Caco-2 (cell line): ENCODE data around the gene ERC1. TPM values are rescaled to one million over a fixed set of nuclear protein-coding genes. Genes with fewer than 3 reads are reported as not detected.

Experiments
- BruUV-seq: library from RNA; stranded (reverse); fragments of 400-500 nt; replicated peaks from 2 replicates; lab custom pipeline; 2021; lab: Mats Ljungman, UMichigan
- CTCF ChIA-PET: fragments of 300-600 bp; sonication (Branson Sonifier 250); formaldehyde crosslinking; loops from one replicate; lab custom pipeline; 2022; ENCODE audit warnings: antibody characterized with exemption; lab: Charles Lee
- POLR2A ChIA-PET: fragments of 300-600 bp; sonication (Branson Sonifier 250); formaldehyde crosslinking; loops from one replicate; lab custom pipeline; 2022; ENCODE audit warnings: antibody characterized with exemption; lab: Charles Lee
- DNase-seq, 2 experiments: peaks; one replicate each; pipeline versions ENCODE4 v3.0.0 to v3.0.0-alpha.2; 2020 to 2022
- H3K27me3 ChIP-seq: replicated peaks from 2 replicates; pipeline ENCODE4 v1.6.0; 2011; ENCODE audit warnings: low read length; ENCODE audit not compliant: control insufficient read depth, insufficient read depth
- H3K36me3 ChIP-seq: 2 replicates; pipeline ENCODE4 v1.5.1; 2011; ENCODE audit warnings: low read length; ENCODE audit not compliant: control insufficient read depth, insufficient read depth
- H3K4me1 ChIP-seq: fragments of 250-450 bp; sonication (Bioruptor Pico); 2 replicates; pipeline ENCODE4 v1.5.1; 2020; ENCODE audit warnings: mild to moderate bottlenecking
- H3K4me3 ChIP-seq: 2 replicates; pipeline ENCODE4 v1.5.1; 2011; ENCODE audit warnings: low read depth, mild to moderate bottlenecking, control low read depth, low read length
- H3K9me3 ChIP-seq: fragments of 250-450 bp; sonication (Bioruptor Pico); 2 replicates; pipeline ENCODE4 v1.5.1; 2020; ENCODE audit warnings: mild to moderate bottlenecking, moderate library complexity
- H3K27ac Mint-ChIP-seq: one replicate; pipeline ENCODE4 v1.8.0; 2022; ENCODE audit warnings: mixed read lengths; ENCODE audit not compliant: unreplicated experiment
- H3K27me3 Mint-ChIP-seq: one replicate; pipeline ENCODE4 v1.8.0; 2022; ENCODE audit warnings: mixed read lengths; ENCODE audit not compliant: insufficient read depth, unreplicated experiment
- H3K36me3 Mint-ChIP-seq: one replicate; pipeline ENCODE4 v1.8.0; 2022; ENCODE audit warnings: mild to moderate bottlenecking, mixed read lengths; ENCODE audit not compliant: insufficient read depth, unreplicated experiment
- H3K4me1 Mint-ChIP-seq: one replicate; pipeline ENCODE4 v1.8.0; 2022; ENCODE audit warnings: low read depth, mixed read lengths; ENCODE audit not compliant: unreplicated experiment
- H3K4me3 Mint-ChIP-seq: one replicate; pipeline ENCODE4 v1.8.0; 2022; ENCODE audit warnings: mild to moderate bottlenecking, moderate library complexity, mixed read lengths; ENCODE audit not compliant: unreplicated experiment
- H3K9me3 Mint-ChIP-seq: one replicate; pipeline ENCODE4 v1.8.0; 2022; ENCODE audit warnings: mixed read lengths; ENCODE audit not compliant: unreplicated experiment
- intact Hi-C: fragments of 100-400 bp; cut with micrococcal nuclease; formaldehyde crosslinking; loops from one replicate; pipeline ENCODE4 v1.10.0; 2022; ENCODE audit not compliant: unreplicated experiment
- total RNA-seq: library from RNA; stranded (reverse); gene quantifications from 2 replicates; pipeline ENCODE4 v1.2.3, GENCODE V29; 2022
- TF ChIP-seq, protein P1 (sequence below), 2 experiments: fragments of 200-600 bp in 1 of 2; IDR thresholded peaks; 1 replicate in 1 of 2; 2 replicates in 1 of 2; pipeline versions ENCODE4 v1.5.1 to v1.8.0; 2011 to 2022; ENCODE audit warnings: antibody characterized with exemption in 1 of 2, control low read depth in 1 of 2, inconsistent platforms in 1 of 2, low read depth in 1 of 2, low read length in 1 of 2, mild to moderate bottlenecking in 1 of 2, moderate library complexity in 1 of 2; ENCODE audit not compliant: insufficient read depth in 1 of 2, severe bottlenecking in 1 of 2, unreplicated experiment in 1 of 2

Gene ERC1
- total RNA-seq, 1 experiment from 2014 or later = 88.4 TPM

DNA sequence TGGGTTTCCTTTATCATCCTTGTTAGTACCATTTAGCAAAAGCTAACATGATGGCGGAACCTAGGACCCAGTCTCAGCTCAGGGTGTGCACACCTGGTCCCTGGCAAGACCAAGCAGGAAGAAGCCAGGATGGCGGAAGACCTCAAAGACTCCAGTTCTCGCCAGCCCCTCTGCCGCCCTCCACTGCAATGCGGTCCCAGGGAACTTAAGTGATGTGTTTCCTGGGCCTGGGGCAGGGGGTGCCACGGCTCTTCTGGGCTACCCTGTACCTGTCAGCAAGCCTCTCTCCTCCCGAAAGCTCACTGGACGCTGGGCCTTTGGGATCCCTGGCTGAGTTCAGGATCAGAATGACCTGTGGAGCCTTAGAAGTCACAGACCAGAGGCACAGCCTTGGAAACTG is 532.0 kb downstream of the ERC1 start:
- Mint-ChIP-seq H3K27me3 (peaks cover 3% of the 10 kb centered on the region), H3K27ac (no peak overlapping the region), H3K4me3 (no peak overlapping the region), H3K9me3 (no peaks in the 10 kb centered on the region), H3K4me1 (peaks cover 18% of the 10 kb centered on the region), H3K36me3 (peaks cover 6% of the 10 kb centered on the region)
- POLR2A ChIA-PET = no interaction called here
- TF ChIP-seq, protein P1, sequence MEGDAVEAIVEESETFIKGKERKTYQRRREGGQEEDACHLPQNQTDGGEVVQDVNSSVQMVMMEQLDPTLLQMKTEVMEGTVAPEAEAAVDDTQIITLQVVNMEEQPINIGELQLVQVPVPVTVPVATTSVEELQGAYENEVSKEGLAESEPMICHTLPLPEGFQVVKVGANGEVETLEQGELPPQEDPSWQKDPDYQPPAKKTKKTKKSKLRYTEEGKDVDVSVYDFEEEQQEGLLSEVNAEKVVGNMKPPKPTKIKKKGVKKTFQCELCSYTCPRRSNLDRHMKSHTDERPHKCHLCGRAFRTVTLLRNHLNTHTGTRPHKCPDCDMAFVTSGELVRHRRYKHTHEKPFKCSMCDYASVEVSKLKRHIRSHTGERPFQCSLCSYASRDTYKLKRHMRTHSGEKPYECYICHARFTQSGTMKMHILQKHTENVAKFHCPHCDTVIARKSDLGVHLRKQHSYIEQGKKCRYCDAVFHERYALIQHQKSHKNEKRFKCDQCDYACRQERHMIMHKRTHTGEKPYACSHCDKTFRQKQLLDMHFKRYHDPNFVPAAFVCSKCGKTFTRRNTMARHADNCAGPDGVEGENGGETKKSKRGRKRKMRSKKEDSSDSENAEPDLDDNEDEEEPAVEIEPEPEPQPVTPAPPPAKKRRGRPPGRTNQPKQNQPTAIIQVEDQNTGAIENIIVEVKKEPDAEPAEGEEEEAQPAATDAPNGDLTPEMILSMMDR (IDR thresholded peaks at IDR 0.05; ENCODE audit: insufficient read depth in 1 of 2, low read depth in 1 of 2, low read length in 1 of 2, severe bottlenecking in 1 of 2, unreplicated experiment in 1 of 2) = no peak
- no TSS peak for BruUV-seq
- CTCF ChIA-PET = no interaction called here
- H3K4me1 ChIP-seq = peaks cover 15% of the 10 kb centered on the region
- no peak overlapping the region for H3K4me3 ChIP-seq
- H3K9me3 ChIP-seq = no peaks in the 10 kb centered on the region
- no peak for DNase-seq
- no peaks in the 10 kb centered on the region for H3K27me3 ChIP-seq
- no peaks in the 10 kb centered on the region for H3K36me3 ChIP-seq
- intact Hi-C loops = no loop called here

DNA sequence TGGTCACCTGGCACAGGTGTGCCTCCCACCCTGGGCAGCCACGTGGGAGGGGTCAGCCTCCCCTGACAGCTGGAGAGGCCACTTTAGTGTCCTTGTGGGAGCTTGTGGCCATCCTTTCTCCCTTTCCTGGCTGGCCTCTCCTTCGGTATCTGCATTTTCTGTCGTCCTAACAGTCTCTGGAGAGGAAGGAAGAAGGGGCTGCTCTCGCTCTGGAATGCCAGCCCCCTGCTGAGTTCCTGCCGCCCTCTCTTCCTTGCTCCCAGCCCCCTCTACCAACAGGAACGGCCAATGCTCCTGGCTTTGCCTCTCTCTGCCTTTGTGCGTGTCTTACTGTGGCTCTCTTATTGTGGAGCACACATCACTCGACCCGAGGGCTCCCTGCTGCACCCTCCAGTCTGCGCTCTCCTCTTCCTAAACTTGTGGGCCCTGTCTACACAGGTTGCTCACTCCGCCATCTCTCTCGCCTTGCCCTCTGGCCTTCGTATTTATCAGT is 532.6 kb downstream of the ERC1 start:
- no peak overlapping the region for H3K4me3 ChIP-seq
- Mint-ChIP-seq H3K4me1 (peaks cover 16% of the 10 kb centered on the region), H3K36me3 (peaks cover 6% of the 10 kb centered on the region), H3K4me3 (no peak overlapping the region), H3K9me3 (no peaks in the 10 kb centered on the region), H3K27ac (no peak overlapping the region), H3K27me3 (peaks cover 3% of the 10 kb centered on the region)
- BruUV-seq = no TSS peak
- ChIA-PET CTCF (no interaction called here), POLR2A (no interaction called here)
- no peak for DNase-seq
- H3K36me3 ChIP-seq = no peaks in the 10 kb centered on the region
- TF ChIP-seq, protein P1 (IDR thresholded peaks at IDR 0.05; ENCODE audit: insufficient read depth in 1 of 2, low read depth in 1 of 2, low read length in 1 of 2, severe bottlenecking in 1 of 2, unreplicated experiment in 1 of 2) = no peak
- intact Hi-C loops = no loop called here
- H3K9me3 ChIP-seq = no peaks in the 10 kb centered on the region
- H3K27me3 ChIP-seq = no peaks in the 10 kb centered on the region
- peaks cover 11% of the 10 kb centered on the region for H3K4me1 ChIP-seq

DNA sequence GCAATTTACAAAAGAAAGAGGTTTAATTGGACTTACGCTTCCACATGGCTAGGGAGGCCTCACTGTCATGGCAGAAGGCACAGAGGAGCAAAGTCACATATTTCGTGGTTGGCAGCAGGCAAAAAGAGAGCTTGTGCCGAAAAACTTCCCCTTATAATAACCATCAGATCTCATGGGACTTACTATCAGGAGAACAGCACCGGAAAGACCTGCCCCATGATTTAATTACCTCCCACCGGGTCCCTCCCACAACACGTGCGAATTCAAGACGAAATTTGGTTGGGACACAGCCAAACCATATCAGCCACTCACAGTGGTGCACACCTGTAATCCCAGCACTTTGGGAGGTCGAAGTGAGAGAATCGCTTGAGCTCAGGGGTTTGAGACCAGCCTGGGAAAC is 534.8 kb downstream of the ERC1 start:
- H3K4me3 Mint-ChIP-seq = no peak overlapping the region
- CTCF ChIA-PET = no interaction called here
- H3K27ac Mint-ChIP-seq = no peak overlapping the region
- Histone ChIP-seq H3K27me3 (no peaks in the 10 kb centered on the region), H3K4me3 (no peak overlapping the region), H3K9me3 (no peaks in the 10 kb centered on the region), H3K4me1 (peaks cover 4% of the 10 kb centered on the region; the same call in 1 of the 2 replicates), H3K36me3 (no peaks in the 10 kb centered on the region)
- TF ChIP-seq, protein P1 (IDR thresholded peaks at IDR 0.05; ENCODE audit: insufficient read depth in 1 of 2, low read depth in 1 of 2, low read length in 1 of 2, severe bottlenecking in 1 of 2, unreplicated experiment in 1 of 2) = no peak
- peaks cover 7% of the 10 kb centered on the region for H3K27me3 Mint-ChIP-seq
- H3K36me3 Mint-ChIP-seq = no peaks in the 10 kb centered on the region
- no peaks in the 10 kb centered on the region for H3K9me3 Mint-ChIP-seq
- POLR2A ChIA-PET = no interaction called here
- H3K4me1 Mint-ChIP-seq = peaks cover 6% of the 10 kb centered on the region
- DNase-seq = no peak
- BruUV-seq = no TSS peak
- intact Hi-C loops = no loop called here
